HepG2 (cell line): Measurements from ENCODE around the gene LPIN3.

Source experiments
- AKNA ChIP-seq: sonication (generic); formaldehyde crosslinking; IDR thresholded peaks from 2 replicates; pipeline ENCODE4 v1.4.0; 2020; ENCODE audit warnings: missing genetic modification reagents, borderline replicate concordance
- CTCF ChIP-seq: sonication (generic); formaldehyde crosslinking; IDR thresholded peaks from 2 replicates; pipeline ENCODE4 v1.5.0; 2020; ENCODE audit warnings: mild to moderate bottlenecking, missing genetic modification reagents, moderate library complexity
- ELF3 ChIP-seq: IDR thresholded peaks from 2 replicates; pipeline ENCODE4 v1.6.1; 2016; ENCODE audit warnings: missing genetic modification reagents, missing compliant biosample characterization
- HNRNPL ChIP-seq: fragments of 200-400 bp; formaldehyde crosslinking; IDR thresholded peaks from 2 replicates; pipeline ENCODE4 v1.6.1; 2017; ENCODE audit warnings: mild to moderate bottlenecking, low read depth, low read length
- MAX ChIP-seq: IDR thresholded peaks from 2 replicates; pipeline ENCODE4 v1.6.1; 2012; ENCODE audit warnings: inconsistent platforms
- NR3C1 ChIP-seq: sonication (generic); formaldehyde crosslinking; IDR thresholded peaks from 2 replicates; pipeline ENCODE4 v1.4.0; 2020; ENCODE audit warnings: missing genetic modification reagents
- ZNF484 ChIP-seq: sonication (generic); formaldehyde crosslinking; IDR thresholded peaks from 2 replicates; pipeline ENCODE4 v1.5.1; 2020; ENCODE audit warnings: mild to moderate bottlenecking, low read depth, missing genetic modification reagents, borderline replicate concordance
- ZNF678 ChIP-seq: sonication (generic); formaldehyde crosslinking; IDR thresholded peaks from 2 replicates; pipeline ENCODE4 v1.4.0; 2020; ENCODE audit warnings: mild to moderate bottlenecking, missing genetic modification reagents
- ZNF784 ChIP-seq: sonication (generic); formaldehyde crosslinking; IDR thresholded peaks from 2 replicates; pipeline ENCODE4 v1.5.1; 2020; ENCODE audit warnings: missing genetic modification reagents, mild to moderate bottlenecking, borderline replicate concordance

GRCh38 chr20:41299899-41300298 lies 40.7 kb upstream of the LPIN3 start:
- TF ChIP-seq AKNA (CRISPR knock-in tag) (no peak), CTCF (CRISPR knock-in tag) (no peak), ZNF784 (CRISPR knock-in tag) (no peak), ELF3 (CRISPR knock-in tag) (no peak), NR3C1 (CRISPR knock-in tag) (no peak), ZNF678 (CRISPR knock-in tag) (no peak), MAX (no peak), ZNF484 (CRISPR knock-in tag) (no peak), HNRNPL (no peak)
